SK-N-MC (cell line): ENCODE data around the gene AQR.

Source experiments
- EZH2 ChIP-seq: fragments of 200-600 bp; sonication (generic); IDR thresholded peaks from one replicate; pipeline ENCODE4 v1.6.1; 2017; ENCODE audit warnings: antibody characterized with exemption
- POLR2AphosphoS5 ChIP-seq: IDR thresholded peaks from 2 replicates; pipeline ENCODE4 v1.6.1; 2012; ENCODE audit warnings: mild to moderate bottlenecking, low read depth, low read length, borderline replicate concordance

DNA sequence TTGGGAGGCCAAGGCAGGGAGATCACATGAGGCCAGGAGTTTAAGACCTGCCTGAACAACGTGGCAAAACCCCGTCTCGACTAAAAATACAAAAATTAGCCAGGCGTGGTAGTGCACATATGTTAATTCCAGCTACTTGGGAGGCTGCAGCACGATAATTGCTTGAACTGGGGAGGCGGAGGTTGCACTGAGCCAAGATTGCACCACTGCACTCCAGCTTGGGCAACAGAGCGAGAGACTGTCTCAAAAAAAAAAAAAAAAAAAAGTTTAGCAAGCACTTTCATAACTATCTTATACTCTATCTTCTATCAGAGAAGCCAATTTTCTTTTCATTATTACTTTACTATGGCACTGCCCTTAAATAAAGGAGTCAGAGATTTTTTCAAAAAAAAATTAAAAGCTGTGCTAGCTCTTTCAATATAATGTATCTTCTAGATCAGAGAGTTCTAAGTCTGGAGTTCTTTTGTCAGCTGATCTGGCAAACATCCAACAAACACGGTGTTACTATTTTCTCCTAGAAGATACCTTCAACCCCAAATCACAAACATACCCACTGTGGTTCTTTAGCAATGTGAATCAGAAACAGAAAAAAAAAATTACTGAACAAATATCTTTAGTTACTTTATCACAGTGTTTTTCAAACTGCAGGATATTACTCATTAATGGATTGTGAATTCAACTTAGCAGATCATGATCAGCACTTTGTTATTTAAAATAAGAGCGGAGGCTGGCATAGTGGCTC, 15.5 kb upstream of the AQR start:
- TF ChIP-seq EZH2 (no peak), POLR2AphosphoS5 (no peak)
